Natural killer cell (primary cell): ENCODE measurements around the gene UNC93A. TPM values are rescaled to one million over a fixed set of nuclear protein-coding genes. Genes with fewer than 3 reads are reported as not detected.

Experiments
- ATAC-seq, 3 donors: fragments of 150-1000 bp in 2 of 3; fragments of 200-7000 bp in 1 of 3; cut with Tn5 transposase; 1 replicate in 1 of 3; 2 replicates in 2 of 3; pipeline ENCODE4 v1.10.0; 2021; ENCODE audit warnings: mild to moderate bottlenecking in 2 of 3, moderate library complexity in 2 of 3
- DNase-seq, 2 donors: peaks; one replicate each; pipeline versions ENCODE4 v3.0.0 to v3.0.0-alpha.2; 2013 to 2021; ENCODE audit warnings: mixed read lengths in 1 of 2
- H3K27ac ChIP-seq: one replicate; pipeline ENCODE4 v1.5.1; 2013; ENCODE audit warnings: mild to moderate bottlenecking, low read length
- H3K27me3 ChIP-seq: one replicate; pipeline ENCODE4 v1.6.1; 2013; ENCODE audit warnings: low read length; ENCODE audit not compliant: control insufficient read depth, insufficient read depth
- H3K36me3 ChIP-seq: one replicate; pipeline ENCODE4 v1.6.1; 2013; ENCODE audit warnings: low read length; ENCODE audit not compliant: control insufficient read depth, insufficient read depth
- H3K4me1 ChIP-seq: one replicate; pipeline ENCODE4 v1.6.1; 2013; ENCODE audit warnings: low read length; ENCODE audit not compliant: control insufficient read depth, insufficient read depth
- H3K4me3 ChIP-seq: one replicate; pipeline ENCODE4 v1.5.1; 2013; ENCODE audit warnings: low read length
- H3K9me3 ChIP-seq: one replicate; pipeline ENCODE4 v1.6.1; 2013; ENCODE audit warnings: low read length; ENCODE audit not compliant: control insufficient read depth, insufficient read depth
- H3K27ac Mint-ChIP-seq, 2 donors: one replicate each; pipeline ENCODE4 v1.8.0; 2022; ENCODE audit warnings: mild to moderate bottlenecking in 2 of 2, mixed read lengths in 2 of 2, moderate library complexity in 1 of 2
- H3K27me3 Mint-ChIP-seq, 2 donors: one replicate each; pipeline ENCODE4 v1.8.0; 2022; ENCODE audit warnings: low read depth in 2 of 2, mixed read lengths in 2 of 2
- H3K36me3 Mint-ChIP-seq: one replicate; pipeline ENCODE4 v1.8.0; 2022; ENCODE audit warnings: mixed read lengths
- H3K4me1 Mint-ChIP-seq, 2 donors: one replicate each; pipeline ENCODE4 v1.8.0; 2022; ENCODE audit warnings: mixed read lengths in 2 of 2
- H3K4me3 Mint-ChIP-seq: one replicate; pipeline ENCODE4 v1.8.0; 2022; ENCODE audit warnings: mild to moderate bottlenecking, moderate library complexity, mixed read lengths
- H3K9me3 Mint-ChIP-seq, 2 donors: one replicate each; pipeline ENCODE4 v1.8.0; 2022; ENCODE audit warnings: mixed read lengths in 2 of 2
- WGBS: methylation state at CpG from one replicate; pipeline ENCODE4 v1.1.7; 2013; ENCODE audit warnings: missing lambda C conversion rate; ENCODE audit not compliant: insufficient coverage; 5-methylcytosine and 5-hydroxymethylcytosine counted together
- intact Hi-C: fragments of 100-400 bp; cut with micrococcal nuclease; formaldehyde crosslinking; loops from one replicate; pipeline ENCODE4 v1.14.2; 2022
- total RNA-seq, 4 donors: library from RNA; stranded (reverse); fragments of 120-200 nt in 1 of 4; gene quantifications; one replicate each; pipeline versions ENCODE4 v1.2.3 to v1.2.4, GENCODE V29; 2013 to 2022
- TF ChIP-seq, protein P1 (sequence below): fragments of 200-600 bp; IDR thresholded peaks from one replicate; pipeline ENCODE4 v1.8.0; 2022; ENCODE audit warnings: antibody characterized with exemption

The UNC93A gene
- total RNA-seq, 3 donors from 2014 or later (not counting 1 experiment from before 2014, with no cell fraction given): not detected

- intact Hi-C loops: no loop called here
- Mint-ChIP-seq H3K27me3 (no peaks in the 10 kb centered on the region), H3K4me3 (no peak overlapping the region), H3K27ac (no peak overlapping the region), H3K36me3 (no peaks in the 10 kb centered on the region), H3K4me1 (no peaks in the 10 kb centered on the region), H3K9me3 (no peaks in the 10 kb centered on the region)
- Histone ChIP-seq H3K9me3 (no peaks in the 10 kb centered on the region), H3K36me3 (no peaks in the 10 kb centered on the region), H3K4me3 (no peak overlapping the region), H3K27me3 (no peaks in the 10 kb centered on the region), H3K27ac (no peak overlapping the region), H3K4me1 (no peaks in the 10 kb centered on the region)
- WGBS: 85% methylated on average over 6 of the region's 6 CpGs
- ATAC-seq (no peak), DNase-seq (no peak)
- TF ChIP-seq, protein P1, sequence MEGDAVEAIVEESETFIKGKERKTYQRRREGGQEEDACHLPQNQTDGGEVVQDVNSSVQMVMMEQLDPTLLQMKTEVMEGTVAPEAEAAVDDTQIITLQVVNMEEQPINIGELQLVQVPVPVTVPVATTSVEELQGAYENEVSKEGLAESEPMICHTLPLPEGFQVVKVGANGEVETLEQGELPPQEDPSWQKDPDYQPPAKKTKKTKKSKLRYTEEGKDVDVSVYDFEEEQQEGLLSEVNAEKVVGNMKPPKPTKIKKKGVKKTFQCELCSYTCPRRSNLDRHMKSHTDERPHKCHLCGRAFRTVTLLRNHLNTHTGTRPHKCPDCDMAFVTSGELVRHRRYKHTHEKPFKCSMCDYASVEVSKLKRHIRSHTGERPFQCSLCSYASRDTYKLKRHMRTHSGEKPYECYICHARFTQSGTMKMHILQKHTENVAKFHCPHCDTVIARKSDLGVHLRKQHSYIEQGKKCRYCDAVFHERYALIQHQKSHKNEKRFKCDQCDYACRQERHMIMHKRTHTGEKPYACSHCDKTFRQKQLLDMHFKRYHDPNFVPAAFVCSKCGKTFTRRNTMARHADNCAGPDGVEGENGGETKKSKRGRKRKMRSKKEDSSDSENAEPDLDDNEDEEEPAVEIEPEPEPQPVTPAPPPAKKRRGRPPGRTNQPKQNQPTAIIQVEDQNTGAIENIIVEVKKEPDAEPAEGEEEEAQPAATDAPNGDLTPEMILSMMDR: no peak
These were observed 19.0 kb upstream of the UNC93A start for GRCh38 chr6:167272151-167272550.

- peaks cover 0 to 5% of the 10 kb centered on the region in 2 donors for H3K27me3 Mint-ChIP-seq
- H3K4me1 Mint-ChIP-seq: no peaks in the 10 kb centered on the region
- DNase-seq (no peak), ATAC-seq (no peak)
- no peak overlapping the region for H3K27ac ChIP-seq
- H3K4me1 ChIP-seq: no peaks in the 10 kb centered on the region
- intact Hi-C loops: no loop called here
- no peaks in the 10 kb centered on the region for H3K36me3 Mint-ChIP-seq
- no peaks in the 10 kb centered on the region for H3K27me3 ChIP-seq
- TF ChIP-seq, protein P1: no peak
- no peaks in the 10 kb centered on the region for H3K36me3 ChIP-seq
- no peaks in the 10 kb centered on the region for H3K9me3 Mint-ChIP-seq
- no peaks in the 10 kb centered on the region for H3K9me3 ChIP-seq
- 84% methylated on average over 11 of the region's 11 CpGs for WGBS
- H3K27ac Mint-ChIP-seq: no peak overlapping the region
- no peak overlapping the region for H3K4me3 Mint-ChIP-seq
- H3K4me3 ChIP-seq: no peak overlapping the region
These were observed 18.3 kb upstream of the UNC93A start for GRCh38 chr6:167272696-167273379.

DNA sequence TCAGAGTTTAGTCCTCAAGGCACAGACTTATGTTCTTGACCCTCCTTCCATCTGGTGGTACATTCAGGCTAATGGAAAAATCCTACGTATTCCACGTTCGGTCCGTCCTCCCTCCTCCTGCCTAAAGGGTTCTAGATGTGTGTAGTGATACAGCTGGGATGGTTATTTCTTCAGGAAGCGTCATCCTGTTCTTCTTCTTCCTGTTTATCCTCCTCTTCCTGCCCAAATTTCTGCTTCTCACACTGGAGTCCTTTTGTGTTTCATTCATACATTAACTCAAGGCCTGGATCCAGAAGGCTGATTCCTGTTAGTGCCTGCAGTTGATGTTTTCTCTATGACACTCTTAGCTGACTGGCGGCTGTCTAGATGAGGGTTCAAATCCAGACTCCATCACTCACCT lies 16.8 kb upstream of the UNC93A start:
- Histone ChIP-seq H3K36me3 (no peaks in the 10 kb centered on the region), H3K27ac (no peak overlapping the region), H3K4me1 (no peaks in the 10 kb centered on the region), H3K4me3 (no peak overlapping the region), H3K9me3 (no peaks in the 10 kb centered on the region), H3K27me3 (no peaks in the 10 kb centered on the region)
- ATAC-seq (no peak), DNase-seq (no peak)
- no peak overlapping the region for H3K27ac Mint-ChIP-seq
- WGBS: 84% methylated on average over 2 of the region's 6 CpGs
- no peaks in the 10 kb centered on the region for H3K4me1 Mint-ChIP-seq
- TF ChIP-seq, protein P1: no peak
- H3K27me3 Mint-ChIP-seq: peaks cover 5 to 6% of the 10 kb centered on the region in 2 donors
- no peaks in the 10 kb centered on the region for H3K9me3 Mint-ChIP-seq
- H3K4me3 Mint-ChIP-seq: no peak overlapping the region
- intact Hi-C loops: no loop called here
- H3K36me3 Mint-ChIP-seq: no peaks in the 10 kb centered on the region

GRCh38 chr6:167275001-167275400 lies 16.1 kb upstream of the UNC93A start:
- H3K9me3 ChIP-seq: no peaks in the 10 kb centered on the region
- intact Hi-C loops: no loop called here
- TF ChIP-seq, protein P1: no peak
- H3K27ac ChIP-seq: no peak overlapping the region
- ATAC-seq (no peak), DNase-seq (no peak)
- no peaks in the 10 kb centered on the region for H3K4me1 ChIP-seq
- no peaks in the 10 kb centered on the region for H3K36me3 ChIP-seq
- peaks cover 6 to 7% of the 10 kb centered on the region in 2 donors for H3K27me3 Mint-ChIP-seq
- no peaks in the 10 kb centered on the region for H3K9me3 Mint-ChIP-seq
- H3K27ac Mint-ChIP-seq: no peak overlapping the region
- H3K27me3 ChIP-seq: no peaks in the 10 kb centered on the region
- H3K36me3 Mint-ChIP-seq: no peaks in the 10 kb centered on the region
- no peaks in the 10 kb centered on the region for H3K4me1 Mint-ChIP-seq
- 80% methylated on average over 8 of the region's 8 CpGs for WGBS
- no peak overlapping the region for H3K4me3 ChIP-seq
- H3K4me3 Mint-ChIP-seq: no peak overlapping the region
